HG02852 (cell line): ENCODE results near the gene UBB.
"Not testable (repeated sequence)": the region's sequence is repeated elsewhere in the genome, so short reads cannot be mapped to it uniquely, and the experiment has no call there.

Experiments
- ATAC-seq: cut with Tn5 transposase; IDR thresholded peaks from one replicate; pipeline ENCODE4 v1.9.1; 2021; ENCODE audit warnings: mild to moderate bottlenecking, moderate library complexity; ENCODE audit not compliant: unreplicated experiment

Gene UBB

DNA sequence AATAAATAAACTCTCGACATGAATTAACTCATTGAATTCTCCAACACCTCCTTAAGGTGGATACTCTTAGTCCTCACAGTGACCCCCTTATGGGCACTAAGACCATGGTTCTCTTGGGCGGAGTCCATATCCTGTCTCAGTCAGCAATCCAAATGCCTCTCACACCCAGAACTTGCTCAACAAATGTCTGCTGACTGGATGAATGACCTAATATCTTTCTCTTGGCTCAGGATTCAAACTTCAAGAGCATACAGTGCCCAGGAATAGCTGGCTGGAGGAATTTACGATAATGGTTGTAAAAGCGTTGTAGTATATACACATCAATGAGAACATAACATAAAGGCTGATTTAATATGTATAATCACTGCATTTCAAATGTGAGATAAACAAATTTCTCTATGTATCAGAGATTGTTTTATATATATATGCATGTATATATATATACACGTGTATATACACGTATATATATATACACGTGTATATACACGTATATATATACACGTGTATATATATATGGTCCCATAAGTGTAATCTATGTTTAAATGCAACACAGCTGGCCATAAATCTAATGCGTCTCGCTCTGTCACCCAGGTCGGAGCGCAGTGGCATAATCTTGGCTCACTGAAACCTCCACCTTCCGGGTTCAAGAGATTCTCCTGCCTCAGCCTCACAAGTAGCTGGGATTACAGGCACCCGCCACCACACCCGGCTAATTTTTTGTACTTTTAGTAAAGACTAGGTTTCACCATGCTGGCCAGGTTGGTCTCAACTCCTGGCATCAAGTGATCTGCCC, 6.5 kb upstream of the UBB start:
- ATAC-seq = no peak

DNA sequence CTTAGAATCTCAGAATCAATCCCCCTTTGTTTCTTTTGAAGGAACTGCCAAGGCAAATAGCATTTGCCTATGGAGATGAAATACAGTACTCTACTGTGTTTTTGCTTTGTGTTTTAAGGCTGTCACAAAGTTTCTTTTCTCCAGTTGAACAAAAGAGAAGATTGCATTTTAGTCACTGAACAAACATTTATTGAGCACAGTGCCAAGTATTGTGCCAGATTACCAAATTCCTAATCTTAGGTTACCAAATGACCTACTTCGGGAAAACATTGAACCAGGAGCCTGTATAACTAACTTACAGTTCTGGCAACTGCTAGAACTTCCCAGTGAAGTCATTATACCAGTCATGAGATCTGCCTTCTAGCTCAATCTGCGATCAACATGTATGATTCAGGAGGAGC, 3.0 kb upstream of the UBB start:
- ATAC-seq = no peak

DNA sequence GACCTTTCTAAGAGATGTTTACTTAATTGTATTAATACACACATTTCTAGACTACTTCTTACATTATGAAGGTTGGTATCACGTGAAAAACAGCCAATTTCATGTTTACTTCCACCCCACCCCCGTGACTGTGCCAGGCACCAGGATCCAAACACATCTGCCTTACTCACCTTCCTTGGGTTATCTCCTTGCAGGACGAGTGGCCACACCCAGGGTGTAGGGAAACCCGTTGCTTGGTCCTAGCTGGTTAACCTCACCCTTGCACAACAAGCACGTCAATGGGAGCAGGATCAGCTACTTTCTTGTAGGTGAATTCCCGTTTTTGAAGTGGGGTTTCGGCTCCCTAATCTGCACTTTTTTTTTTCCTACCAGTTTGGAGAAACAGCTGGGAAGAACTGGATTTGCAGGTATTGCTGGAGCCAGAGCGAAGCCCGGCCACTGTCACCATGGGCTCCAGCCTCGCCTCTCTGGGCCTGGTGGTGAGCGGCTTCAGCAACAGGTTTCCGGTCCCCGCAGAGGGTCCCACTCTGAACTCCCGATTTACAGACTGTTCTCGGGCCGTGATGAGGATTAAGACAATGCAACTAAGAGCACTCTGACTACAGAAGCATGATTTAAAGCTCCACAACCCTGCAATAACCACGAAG, 2.1 kb upstream of the UBB start:
- no peak for ATAC-seq

DNA sequence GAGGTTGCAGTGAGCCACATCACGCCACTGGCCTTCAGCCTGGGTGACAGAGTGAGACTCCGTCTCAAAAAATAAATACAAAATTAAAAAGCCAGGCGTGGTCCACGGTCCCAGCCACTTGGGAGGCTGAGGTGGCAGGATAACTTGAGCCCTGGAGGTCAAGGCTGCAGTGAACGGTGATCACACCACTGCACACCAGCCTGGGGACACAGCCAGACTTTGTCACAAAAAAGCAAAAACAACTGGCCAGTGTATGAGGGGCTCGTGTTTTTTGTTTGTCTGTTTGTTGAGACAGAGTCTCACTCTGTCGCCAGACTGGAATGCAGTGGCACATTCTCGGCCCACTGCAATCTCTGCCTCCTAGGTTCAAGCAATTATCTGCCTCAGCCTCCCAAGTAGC, 1.2 kb upstream of the UBB start:
- no peak for ATAC-seq

DNA sequence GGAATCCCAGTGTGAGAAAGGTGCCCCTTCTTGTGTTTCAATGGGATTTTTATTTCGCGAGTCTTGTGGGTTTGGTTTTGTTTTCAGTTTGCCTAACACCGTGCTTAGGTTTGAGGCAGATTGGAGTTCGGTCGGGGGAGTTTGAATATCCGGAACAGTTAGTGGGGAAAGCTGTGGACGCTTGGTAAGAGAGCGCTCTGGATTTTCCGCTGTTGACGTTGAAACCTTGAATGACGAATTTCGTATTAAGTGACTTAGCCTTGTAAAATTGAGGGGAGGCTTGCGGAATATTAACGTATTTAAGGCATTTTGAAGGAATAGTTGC, 567 bp downstream of the UBB start:
- no peak for ATAC-seq

DNA sequence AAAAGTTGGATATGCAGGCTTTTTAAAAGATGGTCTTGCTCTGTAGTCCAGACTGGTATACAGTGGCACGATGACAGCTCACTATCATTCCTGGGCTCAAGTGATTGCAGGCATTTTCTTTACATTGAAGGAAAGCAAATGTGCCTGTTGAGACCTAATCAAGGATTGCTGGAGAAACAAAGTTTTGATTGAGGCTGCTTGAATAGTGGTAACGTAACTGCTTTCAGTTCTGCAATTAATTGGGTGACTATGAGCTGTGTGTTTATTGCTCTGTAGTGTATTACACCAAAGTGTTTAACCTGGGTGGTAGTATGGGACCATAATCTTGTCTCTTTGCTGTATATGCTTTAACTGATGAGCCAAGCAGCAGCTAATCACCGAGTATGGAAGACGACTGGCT, 2.3 kb downstream of the UBB start:
- ATAC-seq = no peak

DNA sequence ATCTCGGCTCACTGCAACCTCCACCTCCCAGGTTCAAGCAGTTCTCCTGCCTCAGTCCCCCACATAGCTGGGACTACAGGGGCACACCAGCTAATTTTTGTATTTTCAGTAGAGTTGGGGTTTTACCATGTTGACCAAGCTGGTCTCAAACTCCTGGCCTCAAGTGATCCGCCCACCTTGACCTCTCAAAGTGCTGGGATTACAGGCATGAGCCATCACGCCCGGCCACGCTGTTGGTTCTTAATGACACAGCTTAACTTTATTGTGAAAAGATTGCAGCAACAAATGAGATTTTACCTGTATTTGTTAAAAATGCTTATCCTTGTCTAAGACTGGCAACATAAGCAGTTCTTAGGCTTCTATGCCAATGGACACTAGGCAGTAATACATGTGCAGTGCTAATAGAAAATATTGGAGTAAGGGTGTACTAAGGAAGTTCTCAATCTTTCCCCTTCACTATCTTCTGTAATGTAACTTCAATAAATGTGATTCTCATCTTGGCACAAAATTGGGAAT, 2.9 kb downstream of the UBB start:
- ATAC-seq = no peak

DNA sequence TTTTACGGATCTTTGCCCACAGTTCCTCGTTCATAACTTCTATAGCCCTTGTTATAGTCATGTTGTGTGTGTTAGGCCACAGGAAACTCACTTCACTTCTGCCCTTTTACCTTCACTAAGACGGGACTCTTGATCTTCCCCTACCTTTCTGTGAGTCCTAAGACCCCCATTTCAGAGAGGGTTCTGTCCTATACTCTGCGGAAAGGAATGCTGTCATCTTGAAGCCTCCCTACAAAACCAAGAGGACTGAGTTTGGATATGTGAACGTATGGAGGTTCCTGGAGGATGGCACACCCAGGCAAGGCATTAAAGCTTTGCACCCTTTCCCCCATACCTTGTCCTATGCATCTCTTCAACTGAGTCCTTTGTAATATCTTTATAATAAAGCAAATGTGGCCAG, 3.7 kb downstream of the UBB start:
- no peak for ATAC-seq

DNA sequence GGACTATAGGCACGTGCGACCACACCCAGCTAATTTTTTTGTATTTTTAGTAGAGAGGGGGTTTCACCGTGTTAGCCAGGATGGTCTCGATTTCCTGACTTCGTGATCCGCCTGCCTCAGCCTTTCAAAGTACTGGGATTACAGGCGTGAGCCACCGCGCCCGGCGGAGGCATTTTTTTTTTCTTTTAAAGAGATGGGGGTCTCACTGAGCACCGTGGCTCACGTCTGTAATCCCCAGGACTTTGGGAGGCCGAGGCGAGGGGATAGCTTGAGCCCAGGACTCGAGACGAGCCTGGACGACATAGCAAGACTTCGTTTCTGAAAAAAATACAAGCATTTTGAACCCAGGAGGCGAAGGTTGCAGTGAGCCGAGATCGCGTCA, 5.2 kb downstream of the UBB start:
- ATAC-seq = not testable (repeated sequence)

DNA sequence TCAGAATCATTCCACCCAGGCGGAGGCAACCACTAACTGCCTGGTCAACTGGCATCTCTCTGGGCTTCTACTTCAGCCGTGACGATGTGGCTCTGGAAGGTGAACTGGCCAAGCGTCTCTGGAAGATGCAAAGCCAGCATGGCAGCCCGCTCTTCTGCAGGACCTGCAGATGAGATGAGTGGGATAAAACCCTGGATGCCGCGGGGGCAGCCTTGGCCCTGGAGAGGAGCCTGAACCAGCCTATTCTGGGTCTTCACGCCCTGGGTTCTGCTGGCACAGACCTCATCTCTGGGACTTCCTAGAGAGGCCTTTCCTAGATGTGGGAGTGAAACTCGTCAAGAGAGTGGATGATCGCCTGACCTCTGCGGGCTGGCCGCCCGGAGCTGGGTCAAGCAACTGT, 10.6 kb downstream of the UBB start:
- ATAC-seq = no peak

DNA sequence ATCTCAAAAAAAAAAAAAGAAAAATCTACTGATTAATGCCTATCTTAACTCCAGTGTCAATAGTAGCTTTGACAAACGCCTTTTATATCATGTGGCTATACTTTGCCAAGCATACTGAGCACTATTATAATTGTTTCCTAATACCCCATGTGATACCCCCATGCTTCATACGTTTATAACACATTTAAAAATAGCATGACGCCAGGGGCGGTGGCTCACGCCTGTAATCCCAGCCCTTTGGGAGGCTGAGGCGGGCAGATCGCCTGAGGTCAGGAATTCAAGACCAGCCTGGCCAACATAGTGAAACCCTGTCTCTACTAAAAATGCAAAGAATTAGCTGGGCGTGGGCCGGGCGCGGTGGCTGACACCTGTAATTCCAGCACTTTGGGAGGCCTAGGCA, 11.6 kb downstream of the UBB start:
- ATAC-seq = not testable (repeated sequence)

DNA sequence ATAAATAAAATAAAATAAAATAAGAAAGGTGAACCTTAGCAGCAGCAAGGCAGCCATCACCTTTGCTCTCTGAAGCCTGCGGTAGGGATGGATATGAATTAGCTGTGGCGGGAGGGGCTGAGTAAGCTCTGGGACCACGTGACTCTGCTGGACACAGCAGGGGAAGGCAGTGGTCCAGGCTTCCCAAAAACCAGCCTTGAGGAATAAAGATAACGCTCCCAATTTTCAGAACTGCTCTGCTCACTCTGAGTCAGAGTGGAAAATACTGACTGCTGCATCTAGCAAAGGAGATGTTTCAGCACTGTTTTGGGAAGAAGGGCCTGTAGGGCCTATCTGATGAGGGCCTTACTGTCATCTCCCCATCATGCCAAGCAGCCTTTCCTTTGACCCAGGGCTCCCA, 15.0 kb downstream of the UBB start:
- not testable (repeated sequence) for ATAC-seq

DNA sequence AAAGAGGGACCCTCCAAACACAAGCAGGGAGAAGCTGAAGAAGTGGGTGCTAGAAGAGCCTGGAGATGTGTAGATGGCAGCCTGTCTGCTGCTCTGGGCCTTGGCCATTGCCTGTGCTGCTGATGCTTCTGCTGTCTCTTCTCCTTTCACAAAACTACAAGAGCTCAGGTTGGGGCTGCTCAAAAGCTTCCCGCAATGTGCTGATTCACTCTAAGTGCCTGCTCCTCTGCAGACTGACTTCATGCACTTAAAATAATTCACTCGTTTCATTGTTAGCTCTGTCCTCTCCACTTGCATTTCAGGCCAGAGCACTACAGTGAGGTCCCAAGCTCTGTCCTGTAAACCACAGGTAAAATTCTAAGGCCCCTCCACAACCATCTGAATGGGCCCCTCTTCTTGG, 15.8 kb downstream of the UBB start:
- ATAC-seq = not testable (repeated sequence)

DNA sequence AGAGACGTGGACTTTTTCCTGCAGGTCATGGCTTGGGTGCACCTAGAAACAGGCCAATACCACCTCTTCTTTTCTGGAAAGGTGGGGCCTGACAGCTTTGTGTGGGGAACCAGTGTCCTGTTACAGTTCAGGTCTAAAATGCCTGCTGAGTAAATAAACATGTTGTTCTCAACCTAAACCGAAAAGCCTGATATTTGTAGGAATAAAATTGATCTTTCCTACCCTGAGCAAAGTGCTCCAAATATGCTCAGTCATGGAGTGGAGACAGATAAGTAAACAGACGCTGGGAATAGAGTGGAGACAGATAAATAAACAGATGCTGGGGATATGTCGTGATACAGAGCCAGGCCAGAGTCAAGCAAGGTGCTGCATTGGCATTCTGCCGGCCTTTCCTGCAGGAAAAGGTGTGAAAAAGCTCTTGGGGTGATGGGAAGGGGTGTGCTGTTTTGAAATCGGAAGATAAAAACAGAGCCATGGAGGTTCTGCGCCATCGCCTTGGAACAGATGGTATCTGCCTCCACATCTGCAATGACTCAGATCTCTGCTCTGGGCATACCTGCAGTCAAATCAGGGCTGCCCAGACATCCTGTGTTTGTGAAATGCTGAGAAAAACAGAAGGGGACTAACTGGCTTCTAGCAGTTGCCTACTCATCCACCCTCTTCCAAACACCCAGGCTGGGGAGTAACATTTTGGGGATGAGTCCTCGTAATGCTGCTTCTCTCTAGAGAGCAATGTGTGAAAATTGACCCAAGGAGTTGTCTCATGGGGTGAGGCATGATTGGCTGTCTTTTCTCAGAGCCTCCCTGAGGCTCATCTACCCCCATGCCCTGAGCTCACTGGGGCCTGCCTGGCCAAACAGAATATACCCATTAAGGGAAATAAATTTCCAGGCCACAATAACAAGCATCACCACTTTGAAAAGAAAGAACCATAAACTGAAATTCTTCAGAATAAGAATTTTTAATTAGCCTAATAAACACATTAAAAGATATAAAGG, 17.7 kb downstream of the UBB start:
- peak; percentile 64 for ATAC-seq

DNA sequence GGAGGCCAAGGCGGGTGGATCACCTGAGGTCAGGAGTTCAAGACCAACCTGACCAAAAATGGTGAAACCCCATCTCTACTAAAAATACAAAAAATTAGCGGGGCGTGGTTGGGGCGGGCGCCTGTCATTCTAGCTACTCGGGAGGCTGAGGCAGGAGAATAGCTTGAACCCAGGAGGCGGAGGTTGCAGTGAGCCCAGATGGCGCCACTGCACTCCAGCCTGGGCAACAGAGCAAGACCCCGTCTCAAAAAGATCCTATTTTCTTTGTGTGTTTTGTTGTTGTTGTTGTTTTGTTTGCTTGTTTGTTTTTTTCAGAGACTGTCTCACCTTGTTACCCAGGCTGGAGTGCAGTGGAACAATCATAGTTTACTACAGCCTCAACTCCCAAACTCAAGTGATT, 23.0 kb downstream of the UBB start:
- ATAC-seq = not testable (repeated sequence)

DNA sequence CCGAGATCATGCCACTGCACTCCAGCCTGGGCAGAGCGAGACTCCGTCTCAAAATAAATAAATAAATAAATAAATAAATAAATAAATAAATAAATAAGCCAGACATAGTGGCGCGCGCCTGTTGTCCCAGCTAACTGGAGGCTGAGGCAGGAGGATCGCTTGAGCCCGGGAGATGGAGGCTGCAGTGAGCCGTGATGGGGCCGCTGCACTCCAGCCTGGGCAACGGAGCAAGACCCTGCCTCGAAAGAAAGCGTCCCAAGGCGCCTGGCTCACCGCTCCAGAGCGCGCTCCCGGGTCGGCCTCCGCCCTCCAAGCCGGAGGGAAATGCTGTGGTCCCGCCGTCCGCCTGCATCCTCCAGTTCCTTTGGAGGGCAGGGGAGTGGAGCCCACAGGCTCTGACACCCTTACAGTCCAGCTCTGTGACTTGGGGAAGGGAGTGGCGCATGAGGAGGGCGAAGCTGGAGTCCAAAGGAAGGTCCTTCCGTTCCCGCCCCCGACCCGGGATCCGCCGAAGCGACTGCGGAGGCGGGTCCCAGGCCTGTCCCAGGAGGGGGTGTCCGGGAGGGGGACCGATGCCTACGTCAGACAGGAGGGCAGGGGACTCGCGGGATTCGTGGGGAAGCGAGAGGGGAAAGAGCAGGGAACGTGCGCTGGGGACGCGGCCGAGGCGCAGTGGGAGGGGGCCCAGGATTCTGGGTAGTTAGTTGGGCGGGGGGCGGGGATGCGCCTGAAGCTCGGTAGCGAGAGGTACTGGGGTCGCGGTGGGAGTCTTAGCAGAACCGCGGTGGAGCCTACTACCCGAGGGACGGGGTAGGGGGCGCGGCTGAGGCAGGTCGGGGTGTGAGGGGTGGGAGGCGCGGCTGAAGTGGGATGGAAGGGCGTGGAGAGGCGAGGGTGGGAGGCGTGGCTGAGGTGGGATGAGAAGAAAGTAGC, 26.1 kb downstream of the UBB start:
- ATAC-seq = no peak

DNA sequence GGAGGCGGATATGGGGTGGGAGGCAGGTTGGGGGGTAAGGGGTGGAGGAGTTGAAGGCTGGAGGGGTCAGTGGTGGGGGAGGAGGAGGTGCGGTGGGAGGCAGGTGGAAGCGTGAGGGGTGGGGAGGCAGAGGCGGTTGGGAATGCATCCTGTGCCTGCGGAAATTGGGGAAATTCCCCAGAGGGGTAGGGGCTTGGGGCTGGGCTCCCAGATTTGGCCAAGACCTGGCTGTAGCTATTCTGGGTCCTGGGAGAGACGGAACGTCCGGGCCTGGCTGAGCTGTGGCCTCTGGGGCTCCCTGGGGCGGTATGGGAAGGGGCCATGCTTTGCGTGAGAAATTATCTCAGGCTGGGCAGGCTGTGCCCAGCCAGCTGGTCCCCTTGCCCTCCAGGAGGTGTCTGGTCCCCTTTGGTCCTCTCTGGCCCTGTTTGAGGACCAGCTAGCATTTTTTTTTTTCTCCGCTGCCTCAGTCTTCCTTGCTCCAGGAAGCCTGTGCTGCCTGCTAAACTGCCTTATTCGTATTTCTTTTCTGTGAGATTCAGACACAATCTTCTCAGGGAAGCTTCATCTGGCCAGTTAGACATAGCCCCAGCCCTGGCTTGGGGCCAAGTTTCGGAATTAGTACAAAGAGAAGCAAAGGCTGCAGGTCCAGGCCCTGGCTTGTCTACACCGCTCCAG, 27.2 kb downstream of the UBB start:
- ATAC-seq = peak; percentile 90

DNA sequence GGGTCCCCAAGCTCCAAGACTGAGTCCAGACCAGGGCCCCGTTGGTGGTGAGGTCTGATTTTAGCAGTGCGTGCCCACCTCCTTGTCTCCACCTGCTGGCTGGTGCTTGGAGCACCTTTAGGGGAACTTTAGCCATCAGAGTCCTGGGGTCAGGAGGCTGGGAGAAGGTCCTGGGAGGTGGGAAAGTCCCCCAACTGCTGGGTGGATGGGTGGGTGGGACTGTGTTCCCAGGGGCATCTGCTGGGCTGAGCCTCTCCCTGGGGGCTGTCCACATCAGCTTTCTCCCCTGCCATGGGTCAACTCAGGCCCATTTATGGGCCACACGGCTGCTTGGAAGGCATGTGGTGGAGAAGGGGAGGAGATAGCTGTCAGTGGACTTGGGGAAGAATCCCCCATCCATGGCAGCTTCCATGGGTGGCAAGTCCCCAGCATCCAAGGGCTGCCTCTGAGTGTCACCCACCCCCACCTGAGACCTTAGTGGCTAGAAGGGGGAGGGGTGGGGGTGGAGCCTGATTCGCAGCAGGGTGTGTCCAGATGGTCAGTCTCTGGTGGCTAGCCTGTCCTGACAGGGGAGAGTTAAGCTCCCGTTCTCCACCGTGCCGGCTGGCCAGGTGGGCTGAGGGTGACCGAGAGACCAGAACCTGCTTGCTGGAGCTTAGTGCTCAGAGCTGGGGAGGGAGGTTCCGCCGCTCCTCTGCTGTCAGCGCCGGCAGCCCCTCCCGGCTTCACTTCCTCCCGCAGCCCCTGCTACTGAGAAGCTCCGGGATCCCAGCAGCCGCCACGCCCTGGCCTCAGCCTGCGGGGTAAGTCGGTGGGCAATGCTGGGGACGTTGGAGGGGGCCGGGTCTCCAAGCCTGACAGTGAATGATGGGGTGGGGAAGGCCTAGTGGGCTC, 34.4 kb downstream of the UBB start, which contains the start of gene TRPV2:
TSS of gene TRPV2 (plus strand) at position 541 of the 894 bp plus-strand sequence. CDS start 2,098 bp downstream, outside the sequence.
- ATAC-seq = no peak

DNA sequence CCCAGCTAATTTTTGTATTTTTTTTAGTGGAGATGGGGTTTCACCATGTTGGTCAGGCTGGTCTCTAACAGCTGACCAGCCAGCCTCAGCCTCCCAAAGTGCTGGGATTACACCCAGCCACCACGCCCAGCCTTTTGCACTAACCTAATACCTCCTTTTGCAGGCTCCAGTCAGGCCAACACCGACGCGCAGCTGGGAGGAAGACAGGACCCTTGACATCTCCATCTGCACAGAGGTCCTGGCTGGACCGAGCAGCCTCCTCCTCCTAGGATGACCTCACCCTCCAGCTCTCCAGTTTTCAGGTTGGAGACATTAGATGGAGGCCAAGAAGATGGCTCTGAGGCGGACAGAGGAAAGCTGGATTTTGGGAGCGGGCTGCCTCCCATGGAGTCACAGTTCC, 36.5 kb downstream of the UBB start:
- ATAC-seq = no peak
